LNCaP clone FGC (cell line): ENCODE data around the gene DNAAF5.

Source experiments
- DNase-seq: peaks from one replicate; pipeline ENCODE4 v3.0.0-alpha.2; 2011; ENCODE audit warnings: low read depth
- H3K4me3 ChIP-seq: 2 replicates; pipeline ENCODE4 v1.5.1; 2011; ENCODE audit warnings: mild to moderate bottlenecking, low read depth, low read length, control low read depth
- TF ChIP-seq, protein P1 (sequence below): IDR thresholded peaks from 2 replicates; pipeline ENCODE4 v1.5.1; 2012; ENCODE audit warnings: mild to moderate bottlenecking; ENCODE audit not compliant: control insufficient read depth, insufficient read depth; ENCODE audit errors: extremely low read depth

The DNAAF5 gene

DNA sequence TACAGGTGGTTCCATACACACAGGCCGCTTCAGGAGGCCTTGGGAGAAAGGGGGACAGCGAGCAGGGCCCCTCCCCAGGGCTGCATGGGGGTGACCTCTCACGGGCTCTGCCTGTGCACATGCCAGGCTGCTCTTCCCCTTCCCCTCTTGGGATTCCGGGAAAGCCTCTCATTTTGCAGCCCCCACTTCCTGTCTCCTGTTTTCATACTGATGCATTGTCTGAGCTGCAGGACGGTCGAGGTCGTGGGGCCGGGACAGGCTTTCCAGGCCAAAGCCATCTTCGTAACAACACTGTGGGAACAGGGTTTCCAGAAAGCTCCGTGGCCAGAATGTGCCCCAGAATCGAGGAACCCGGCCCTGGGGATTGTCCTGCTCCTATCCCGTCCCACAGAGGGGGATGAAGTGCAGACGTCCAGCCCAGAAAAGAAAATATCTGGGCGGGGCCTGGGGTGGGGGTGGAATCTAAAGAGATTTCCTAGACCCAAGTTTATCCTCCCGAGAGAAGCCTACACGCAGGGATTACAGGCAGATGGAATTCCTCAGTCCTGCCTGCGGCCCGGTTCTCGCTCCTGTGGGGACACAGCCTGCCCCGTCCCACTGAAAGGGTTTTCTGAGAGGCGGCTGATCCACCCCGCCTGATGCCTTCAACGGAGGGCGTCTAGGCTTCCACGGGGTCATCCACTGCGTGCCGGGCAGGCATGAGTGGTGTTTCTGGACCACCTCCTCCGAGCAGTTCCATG, 29.5 kb upstream of the DNAAF5 start:
- TF ChIP-seq, protein P1, sequence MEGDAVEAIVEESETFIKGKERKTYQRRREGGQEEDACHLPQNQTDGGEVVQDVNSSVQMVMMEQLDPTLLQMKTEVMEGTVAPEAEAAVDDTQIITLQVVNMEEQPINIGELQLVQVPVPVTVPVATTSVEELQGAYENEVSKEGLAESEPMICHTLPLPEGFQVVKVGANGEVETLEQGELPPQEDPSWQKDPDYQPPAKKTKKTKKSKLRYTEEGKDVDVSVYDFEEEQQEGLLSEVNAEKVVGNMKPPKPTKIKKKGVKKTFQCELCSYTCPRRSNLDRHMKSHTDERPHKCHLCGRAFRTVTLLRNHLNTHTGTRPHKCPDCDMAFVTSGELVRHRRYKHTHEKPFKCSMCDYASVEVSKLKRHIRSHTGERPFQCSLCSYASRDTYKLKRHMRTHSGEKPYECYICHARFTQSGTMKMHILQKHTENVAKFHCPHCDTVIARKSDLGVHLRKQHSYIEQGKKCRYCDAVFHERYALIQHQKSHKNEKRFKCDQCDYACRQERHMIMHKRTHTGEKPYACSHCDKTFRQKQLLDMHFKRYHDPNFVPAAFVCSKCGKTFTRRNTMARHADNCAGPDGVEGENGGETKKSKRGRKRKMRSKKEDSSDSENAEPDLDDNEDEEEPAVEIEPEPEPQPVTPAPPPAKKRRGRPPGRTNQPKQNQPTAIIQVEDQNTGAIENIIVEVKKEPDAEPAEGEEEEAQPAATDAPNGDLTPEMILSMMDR = no peak
- no peak overlapping the region for H3K4me3 ChIP-seq
- DNase-seq = no peak

DNA sequence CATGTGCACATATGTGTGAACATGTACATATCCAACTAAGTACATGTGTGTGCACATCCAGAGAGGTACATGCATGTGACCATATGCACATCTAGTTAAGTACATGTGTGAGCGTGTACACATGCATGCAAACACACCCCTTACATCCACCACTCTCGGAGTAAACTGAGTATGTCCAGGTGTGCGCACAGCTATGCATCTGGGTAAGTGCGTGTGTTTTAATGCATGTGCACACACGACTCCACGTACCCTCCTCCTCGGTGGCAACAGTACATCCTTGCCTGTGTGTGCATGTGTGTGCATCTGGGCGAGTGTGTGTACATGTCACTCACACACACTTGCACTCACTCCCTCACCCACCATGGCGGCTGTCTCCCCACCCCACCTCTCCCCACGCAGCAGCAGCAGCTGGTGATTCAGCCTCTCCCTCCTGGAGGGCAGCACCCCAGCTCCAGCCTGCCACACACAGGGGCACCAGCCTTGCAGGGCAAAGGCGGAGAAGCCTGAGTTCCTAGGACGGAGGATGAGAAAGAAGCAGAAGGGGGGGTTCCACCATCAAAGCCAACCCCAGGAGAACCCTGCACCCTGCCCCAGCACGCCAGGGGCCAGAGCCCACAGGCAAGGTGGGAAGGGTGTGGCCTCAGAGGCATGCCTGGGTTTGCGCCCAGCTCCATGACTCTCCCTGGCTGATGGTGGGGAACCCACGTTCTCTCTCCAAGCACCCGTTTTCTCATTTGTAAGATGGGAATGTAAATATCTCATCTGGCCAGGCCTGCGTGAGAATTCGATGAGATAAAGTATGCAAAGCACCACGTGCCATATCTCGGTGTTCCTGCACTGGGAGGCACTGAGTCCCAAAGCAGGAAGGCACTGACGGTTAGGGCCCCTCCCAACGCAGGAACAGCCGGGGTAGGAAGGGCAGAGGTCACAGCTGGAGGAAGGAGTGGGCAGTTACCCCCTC, 27.7 kb upstream of the DNAAF5 start:
- H3K4me3 ChIP-seq = no peak overlapping the region
- TF ChIP-seq, protein P1 = no peak
- DNase-seq = no peak

DNA sequence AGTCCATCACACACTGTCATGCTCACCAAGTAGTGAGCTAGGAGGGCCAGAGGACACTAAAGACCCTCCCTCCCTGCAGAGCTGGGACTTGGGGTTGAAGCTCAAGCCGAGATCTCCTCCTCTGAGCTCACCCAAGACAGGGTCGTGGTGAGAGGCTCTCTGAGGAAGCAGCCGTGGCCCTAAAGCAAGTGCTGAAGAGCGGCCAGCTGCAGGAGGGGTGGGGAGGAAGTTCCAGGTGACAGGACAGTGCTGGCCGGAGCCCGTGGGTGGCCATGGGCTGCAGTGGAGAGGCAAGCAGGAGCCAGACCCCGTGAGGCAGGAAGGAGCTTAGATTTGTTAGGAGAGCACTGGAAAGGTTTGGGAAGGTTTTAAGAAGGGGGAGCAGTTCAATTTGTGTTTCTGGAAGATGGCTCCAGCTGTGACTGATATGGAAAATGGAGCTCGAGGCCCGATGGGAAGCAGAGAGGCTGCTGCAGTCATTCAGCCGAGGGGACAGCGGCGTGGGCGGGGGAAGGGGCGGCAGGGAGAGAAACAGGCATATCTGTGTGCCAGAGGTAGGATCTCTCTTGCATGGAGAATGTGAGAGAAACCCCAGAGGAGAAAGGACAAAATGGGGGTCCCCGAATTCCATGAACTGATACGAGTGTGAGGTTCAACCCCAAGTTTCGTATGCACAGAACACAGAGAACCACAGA, 26.9 kb upstream of the DNAAF5 start:
- no peak overlapping the region for H3K4me3 ChIP-seq
- TF ChIP-seq, protein P1 = no peak
- DNase-seq = no peak

DNA sequence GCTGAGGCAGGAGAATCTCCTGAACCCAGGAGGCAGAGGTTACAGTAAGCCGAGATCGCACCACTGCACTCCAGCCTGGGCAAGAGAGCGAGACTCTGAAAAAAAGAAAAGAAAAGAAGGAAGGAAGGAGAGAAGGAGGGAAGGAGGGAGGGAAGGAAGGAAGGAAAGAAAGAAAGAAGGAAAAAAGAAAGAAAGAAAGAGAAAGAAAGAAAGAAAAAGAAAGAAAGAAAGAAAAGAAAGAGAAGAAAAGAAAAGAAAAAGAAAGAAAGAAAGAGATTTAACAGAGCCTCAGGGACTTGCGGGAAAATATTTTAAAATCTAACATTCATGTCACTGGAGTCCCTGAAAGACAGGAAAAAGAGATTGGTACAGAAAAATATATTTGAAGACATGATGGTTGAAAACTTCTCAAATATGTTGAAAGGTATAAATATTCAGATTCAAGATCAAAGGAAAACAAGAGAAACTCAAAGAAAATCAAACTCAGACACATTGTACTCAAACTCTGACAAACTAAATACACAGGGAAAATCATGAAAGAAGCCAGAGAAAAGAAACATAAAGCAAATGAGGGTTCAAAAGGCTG, 25.3 kb upstream of the DNAAF5 start:
- DNase-seq = no peak
- no peak overlapping the region for H3K4me3 ChIP-seq
- TF ChIP-seq, protein P1 = no peak

DNA sequence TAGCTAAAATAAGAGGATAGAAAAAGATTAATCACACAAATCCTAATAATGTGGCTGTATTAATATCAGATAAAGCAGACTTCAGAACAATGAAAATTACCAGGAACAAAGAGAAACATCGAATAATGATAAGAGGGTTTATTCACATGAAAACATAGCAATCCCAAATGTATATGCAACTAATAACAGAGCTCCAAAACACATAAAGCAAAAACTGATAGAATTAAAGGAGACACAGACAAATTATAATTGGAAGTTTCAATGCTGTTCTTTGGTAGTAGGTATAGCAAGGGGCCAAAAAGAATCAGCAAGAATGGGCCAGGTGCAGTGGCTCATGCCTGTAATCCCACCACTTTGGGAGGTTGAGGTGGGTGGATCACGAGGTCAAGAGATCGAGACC, 23.4 kb upstream of the DNAAF5 start:
- TF ChIP-seq, protein P1 = no peak
- no peak for DNase-seq
- no peak overlapping the region for H3K4me3 ChIP-seq

DNA sequence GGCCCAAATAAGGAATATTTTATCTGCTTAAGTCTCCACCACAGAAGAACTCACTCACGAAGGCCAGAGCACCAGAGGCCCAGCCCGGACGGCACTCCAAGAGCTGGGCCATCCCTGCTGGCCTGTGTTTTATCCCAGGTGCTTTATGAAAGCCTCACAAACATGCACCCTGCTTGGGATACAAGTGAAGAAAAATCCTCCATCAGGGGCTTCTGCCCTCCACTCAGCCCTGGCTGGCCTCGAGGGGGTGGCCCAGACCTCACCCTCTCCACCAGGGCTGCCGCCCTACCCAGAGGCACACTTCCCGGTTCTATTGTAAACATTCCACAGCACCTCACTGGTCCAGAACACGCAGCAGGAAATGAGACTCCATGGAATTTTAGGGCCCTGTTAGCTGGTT, 19.8 kb upstream of the DNAAF5 start:
- DNase-seq = no peak
- TF ChIP-seq, protein P1 = no peak

More for the DNA sequence above, 19.8 kb upstream of the DNAAF5 start:
- H3K4me3 ChIP-seq = no peak overlapping the region
